Measurements from ENCODE around the gene STK17B. TPM values are rescaled to one million over a fixed set of nuclear protein-coding genes. Genes with fewer than 3 reads are reported as not detected.

The STK17B gene
- total RNA-seq, 1 experiment from 2014 or later, result 19.8 TPM

DNA sequence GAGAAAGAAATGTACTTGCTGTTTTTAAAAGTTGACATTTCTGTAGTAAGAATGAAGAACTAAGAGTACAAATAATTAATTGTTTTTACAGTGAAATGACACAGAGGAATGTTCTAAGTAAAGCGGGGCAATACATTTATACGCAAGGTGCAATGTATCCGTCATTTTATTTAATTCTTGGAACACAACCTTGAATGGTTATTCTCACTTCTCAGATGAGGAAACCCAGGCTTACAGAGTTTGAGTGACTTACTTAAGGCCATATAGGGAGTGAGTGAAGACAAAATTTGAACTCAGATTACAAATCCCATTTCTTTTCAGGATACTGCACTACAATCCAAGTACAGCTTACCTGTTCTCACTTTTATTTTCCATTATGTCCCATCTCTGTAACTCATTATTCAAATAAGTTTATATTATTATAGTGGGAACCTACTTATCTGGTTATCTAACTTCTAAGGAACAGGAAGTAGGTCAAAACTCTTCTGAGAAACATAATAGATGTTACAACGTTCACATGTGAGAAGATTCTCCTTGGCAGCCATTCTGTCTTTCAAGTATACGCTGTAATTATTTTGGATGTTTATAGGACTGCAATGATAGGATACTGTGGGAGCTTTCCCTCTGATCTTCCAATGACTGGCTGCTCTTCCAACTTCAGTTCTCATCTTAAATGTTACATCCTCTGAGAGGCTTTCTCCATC is 12.3 kb upstream of the STK17B start:
- DNase-seq (ENCODE audit: low spot score), result no peak

DNA sequence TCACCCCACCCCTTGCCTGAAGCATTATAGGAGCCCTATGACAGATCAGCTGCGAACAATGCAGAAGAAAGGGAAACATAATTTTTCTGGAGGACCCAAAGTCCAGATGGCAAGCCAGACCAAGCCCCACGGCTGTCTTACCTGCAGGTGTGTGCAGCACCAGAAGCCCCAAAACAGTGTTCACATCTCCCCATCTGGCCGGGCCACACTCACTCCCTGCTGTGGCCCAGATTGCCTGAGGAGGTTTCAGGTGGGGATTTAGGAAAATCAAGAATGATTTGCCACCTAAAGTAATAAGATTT is 11.7 kb upstream of the STK17B start:
- no peak for DNase-seq (ENCODE audit: low spot score)

DNA sequence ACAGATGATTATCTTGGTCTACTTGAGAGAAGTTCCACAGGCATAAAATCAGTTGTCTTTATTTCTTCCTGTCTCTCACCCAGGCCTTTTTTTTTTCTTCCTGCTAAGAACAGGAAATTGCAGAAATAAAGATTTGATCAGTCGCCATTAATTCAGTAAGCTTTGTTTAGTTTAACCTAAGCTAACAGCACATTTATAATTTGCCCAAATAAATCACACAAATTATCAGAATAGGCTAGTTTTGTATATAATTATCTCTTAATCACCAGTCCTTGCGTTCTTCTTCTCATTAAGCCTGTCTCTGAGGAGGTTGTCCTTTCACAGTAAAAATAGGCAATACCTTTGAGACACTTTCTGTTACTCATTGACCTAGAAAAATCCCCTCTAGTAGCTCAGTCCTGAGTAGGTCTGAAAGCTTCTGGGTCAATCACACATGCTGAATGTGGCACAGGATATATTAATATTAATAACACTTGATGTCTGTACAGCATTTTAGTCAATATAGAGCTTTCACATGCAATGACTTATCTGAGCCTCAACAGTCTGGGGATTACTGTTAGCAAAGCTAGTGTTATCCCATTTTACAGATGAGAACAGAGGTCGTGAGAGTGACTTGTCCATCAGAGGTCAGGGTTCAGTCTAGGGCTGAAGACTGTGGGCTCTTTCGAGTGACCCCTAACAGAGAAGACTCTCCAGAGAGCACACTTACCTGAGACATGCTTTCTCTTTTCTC is 11.2 kb upstream of the STK17B start:
- DNase-seq (ENCODE audit: low spot score), result no peak

DNA sequence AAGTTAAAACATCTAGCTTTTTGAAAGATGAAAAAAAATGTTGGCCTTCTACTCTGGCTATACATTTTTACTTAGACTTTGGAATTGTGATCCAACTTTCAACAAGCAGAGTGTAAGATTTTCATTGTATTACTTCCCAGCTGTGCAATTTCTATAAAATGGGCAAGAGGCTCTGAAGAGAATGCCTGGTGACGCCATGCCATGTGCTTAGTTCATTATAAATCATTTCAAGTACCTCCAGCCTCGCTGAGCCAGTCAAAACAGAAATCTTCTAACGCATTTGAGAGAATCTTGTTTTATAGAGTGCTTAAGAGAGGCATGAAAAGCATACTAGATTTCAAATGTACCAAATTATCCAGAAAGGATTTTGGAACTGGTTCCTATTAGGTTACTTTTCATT is 10.1 kb upstream of the STK17B start:
- DNase-seq (ENCODE audit: low spot score), result no peak

DNA sequence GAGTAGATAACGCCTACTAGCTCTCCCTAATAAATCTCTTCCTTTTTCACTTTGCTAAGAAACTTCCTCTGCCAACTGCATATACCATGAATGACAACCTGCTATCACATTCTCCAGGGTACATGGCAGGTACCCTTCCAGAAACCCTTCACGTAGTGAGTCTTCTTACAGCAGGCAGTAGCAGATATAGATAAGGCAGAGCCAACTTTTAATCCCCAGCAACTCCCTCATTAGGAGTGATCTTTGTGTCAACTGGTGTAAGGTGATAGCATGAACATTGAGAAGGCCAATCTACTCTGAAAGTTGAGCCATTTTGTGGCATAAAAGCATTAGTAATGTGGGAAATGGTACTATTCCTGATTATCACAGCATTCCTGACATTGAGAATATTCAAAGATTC is 5.7 kb upstream of the STK17B start:
- no peak for DNase-seq (ENCODE audit: low spot score)

DNA sequence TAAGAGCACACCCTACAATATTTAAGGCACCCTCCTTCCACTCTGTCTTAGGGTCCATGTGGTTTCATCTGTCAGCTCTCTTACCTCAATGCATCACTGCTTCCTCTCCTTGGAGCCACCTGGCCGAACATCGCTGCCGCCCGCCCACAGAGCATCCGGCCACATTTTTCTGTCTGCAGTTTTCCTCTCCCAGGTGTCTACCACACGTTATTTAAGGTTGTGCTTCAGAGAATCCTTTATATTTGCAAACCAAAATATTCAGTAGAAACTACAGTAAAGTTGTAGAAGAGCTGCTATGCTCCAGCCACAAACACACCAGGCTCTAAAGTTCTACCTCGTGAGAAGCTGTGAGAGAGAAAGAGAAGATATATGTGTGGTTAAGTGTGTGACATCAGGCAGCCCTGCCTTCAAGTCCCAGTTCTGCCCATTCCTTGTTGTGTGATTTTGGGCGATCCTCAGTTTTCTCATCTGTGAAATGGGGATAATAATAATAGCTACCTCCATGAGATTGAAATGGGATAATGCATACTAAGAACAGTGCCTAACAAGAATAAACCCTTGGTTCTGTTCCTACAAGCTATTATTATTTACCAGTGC is 4.9 kb upstream of the STK17B start:
- DNase-seq (ENCODE audit: low spot score), result no peak

DNA sequence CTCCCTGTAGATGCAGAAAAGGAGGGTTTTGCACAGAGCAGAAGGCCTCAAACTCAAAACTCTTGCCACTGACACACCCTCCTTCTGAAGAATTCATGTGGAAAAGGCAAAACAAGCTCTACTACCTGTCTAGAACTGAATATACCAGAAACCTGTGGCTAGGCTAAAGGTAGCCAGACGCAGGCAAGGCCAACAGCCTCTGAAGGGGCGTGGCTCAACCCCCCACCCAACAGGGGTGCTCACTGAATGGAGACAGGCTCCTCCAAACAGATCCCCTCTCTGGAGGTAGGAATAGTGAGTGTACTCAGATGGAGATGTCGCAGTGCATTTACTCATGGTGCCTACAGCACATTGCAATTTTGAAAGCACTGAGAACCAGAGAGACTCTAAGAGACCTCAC is 3.0 kb upstream of the STK17B start:
- DNase-seq (ENCODE audit: low spot score), result no peak

DNA sequence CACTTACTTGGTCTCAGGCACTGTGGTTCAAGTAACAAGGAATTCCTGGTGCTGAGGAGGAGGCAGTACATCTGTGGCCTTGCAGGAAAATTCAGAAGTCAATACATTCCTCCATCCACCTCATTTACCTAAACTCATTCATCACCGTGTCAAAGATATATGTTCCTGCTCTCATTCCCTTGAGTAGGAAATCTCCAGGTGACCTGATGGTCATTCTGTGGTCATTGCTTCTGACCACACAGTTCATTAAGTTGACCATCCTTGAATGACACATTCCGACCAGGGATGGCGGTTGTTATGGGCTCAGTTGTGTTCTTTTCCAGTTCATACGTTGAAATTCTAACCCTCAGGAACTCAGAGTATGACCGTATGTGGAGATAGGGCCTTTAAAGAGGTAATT is 2.1 kb upstream of the STK17B start:
- DNase-seq (ENCODE audit: low spot score), result no peak

DNA sequence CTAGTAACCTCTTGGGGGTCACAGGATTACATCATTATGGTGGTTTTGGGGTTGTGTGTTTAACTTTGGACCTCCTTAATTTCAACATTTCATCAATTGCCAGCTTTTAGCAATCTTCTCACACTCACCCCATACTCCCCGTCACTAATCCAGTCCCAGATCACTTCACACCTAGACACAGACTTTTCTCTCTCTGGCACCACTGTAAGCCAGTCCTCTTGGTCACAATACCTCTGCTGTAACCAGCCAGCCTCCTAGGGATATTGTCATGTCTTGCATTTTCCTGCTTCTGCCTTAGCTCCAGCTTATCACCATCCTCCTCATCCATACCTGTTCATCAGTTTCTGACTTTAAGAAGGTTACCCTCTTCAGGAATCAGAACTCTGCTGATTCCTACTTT is 1.6 kb upstream of the STK17B start:
- no peak for DNase-seq (ENCODE audit: low spot score)

DNA sequence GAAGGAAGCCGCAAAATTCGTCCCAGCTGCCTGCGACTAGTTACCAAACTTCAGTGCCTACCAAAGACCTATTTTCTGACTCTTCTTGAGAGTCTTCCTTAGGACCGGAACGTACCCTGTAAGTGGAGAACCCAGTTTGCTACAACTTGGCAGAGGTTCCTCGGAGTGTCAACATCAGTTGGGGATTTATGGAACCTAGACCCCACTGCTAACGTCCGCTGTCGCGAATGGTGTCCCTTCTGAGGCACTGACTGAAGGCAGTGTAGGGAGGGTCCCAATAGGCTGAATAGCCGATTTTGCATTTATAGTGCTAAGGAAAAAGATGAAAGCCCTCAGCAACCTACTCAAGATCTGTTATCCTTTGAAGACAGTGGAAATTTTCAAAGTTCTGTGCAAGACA is 568 bp upstream of the STK17B start:
- DNase-seq (ENCODE audit: low spot score), result no peak

DNA sequence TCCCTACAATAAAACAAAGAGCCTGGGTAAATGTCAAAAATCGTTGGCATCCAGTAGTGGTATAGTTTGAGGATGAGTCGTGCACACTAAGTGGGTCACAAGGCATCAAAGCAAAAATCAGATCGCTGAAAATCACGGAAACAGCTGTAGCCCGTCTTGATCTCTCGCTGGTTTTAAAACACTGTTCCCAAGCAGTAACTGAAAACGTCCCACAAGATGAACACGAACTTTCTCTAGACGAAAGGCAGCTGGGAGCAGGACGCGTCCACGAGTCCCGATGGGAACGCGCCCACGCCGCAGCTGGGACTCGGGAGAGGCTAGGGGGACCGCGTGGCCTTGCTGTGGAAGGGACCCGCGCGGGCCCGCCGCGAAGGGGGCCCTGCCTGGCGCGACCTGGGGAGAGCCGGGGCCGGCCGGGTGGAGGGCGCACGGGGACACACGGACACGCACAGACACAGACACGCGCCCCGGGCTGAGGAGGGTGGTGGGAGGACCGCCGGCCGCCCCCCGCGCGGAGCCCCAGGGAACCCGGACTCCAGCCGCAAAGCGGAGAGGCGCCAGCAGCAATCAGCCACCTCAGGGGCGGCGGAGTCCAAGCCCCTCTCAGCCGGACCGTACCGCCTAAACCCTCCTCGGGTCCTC is 651 bp downstream of the STK17B start:
- peak; percentile 35 for DNase-seq (ENCODE audit: low spot score)

DNA sequence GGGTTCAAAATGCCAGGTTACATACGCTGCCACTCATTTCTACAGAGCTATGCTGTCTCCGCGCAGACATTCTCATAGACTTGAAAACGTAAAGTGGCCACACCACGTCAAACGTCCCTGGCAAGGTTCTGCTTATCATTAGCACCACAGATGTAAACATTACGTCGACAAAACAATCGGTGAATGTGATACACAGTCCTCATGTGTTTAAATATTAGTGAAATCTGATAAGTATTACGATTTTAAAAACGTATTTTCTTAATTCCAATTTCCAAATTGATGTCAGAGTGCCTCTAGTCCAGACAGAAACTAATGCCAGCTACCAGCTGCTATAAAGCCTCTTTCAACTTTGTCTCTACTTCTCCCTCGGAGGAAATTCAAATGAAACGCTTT is 1.2 kb downstream of the STK17B start:
- peak; percentile 71 for DNase-seq (ENCODE audit: low spot score)

DNA sequence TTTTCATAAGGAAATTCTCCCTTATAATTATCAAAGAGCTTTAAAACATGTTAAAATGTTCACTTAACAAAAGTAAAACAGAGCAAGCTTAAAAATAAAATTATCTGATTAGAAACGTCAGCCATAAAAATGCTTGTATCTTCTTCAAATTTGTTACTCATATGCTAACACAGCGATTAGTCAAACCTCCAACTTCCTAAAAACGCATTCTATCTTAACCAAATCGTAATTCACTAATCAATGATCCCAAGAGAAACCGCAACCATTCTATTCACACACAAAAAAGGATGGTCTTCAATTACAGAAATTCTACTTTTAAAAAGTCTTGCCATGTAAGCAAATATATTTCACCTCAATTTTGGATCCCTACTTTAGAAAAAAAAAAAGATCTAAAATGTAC is 1.9 kb downstream of the STK17B start:
- no peak for DNase-seq (ENCODE audit: low spot score)

DNA sequence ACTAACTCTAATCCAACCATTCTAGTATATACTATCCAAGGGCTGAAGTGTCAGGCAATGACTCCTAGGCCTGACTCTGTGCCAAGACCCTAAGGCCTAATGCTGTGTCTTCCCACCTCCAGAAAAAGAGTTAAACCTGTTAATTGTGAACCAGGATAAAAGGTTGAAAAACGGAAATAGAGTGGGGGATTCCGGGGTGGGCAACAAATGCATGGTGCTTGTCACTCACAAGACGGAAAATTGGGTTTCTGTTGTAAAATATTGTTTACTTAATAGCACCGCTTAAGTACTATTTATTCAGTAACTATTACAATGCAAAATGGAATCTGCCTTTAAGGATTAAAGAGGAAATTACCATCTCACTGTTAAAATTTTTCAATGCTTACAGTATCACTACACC is 3.2 kb downstream of the STK17B start:
- peak; percentile 35 for DNase-seq (ENCODE audit: low spot score)

DNA sequence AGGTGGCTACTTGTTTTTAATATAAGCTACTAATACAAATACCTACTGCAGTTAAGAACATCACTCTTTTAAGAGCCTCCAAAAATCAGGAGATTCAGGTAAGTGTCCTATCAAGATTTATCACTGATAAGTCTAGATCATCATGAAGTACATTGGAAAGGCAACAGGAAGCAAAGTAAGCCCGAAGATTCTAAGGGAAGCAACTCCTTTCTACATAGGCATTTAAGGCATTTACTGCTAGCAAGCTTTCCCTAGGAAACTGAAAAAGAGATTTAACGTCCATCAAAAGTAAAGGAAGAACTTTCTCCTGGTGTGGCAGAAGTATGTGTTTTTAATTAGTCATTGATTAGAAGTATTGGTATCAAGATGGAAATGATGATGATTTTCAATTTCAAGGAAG is 3.7 kb downstream of the STK17B start:
- DNase-seq (ENCODE audit: low spot score), result no peak

DNA sequence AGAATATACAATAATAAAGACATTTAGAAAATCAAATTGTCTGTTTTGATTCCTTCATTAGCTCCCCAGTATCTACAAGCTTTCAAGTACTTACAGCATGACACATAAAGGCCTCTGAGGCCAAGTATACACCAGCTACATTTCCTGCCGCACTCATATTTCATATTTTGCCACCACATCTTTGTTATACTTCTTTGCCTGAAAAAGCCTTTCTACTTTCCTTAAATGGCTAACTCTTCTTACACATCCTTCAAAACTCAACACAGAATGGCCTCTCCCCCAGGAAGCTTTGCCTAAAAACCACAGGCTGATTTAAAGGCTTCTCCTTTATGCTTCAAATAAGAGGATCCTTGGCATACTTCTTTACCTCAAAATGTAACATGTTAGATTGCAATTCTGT is 4.5 kb downstream of the STK17B start:
- peak; percentile 39 for DNase-seq (ENCODE audit: low spot score)

DNA sequence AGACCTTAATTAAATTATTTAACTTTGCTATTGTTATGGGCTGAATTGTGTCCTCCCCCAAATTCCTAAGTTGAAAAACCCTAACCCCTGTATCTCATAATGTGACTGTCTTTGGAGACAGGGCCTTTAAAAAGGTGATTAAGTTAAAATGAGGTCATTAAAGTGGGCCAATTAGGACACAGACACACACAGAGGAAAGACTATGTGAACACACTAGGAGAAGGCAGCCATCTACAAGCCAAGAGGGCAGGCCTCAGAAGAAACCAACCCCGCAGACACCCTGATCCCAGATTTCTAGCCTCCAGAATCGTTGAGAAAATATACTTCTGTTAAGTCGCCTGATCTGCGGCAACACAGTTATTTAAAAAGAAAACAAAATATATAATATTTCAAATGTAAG is 6.4 kb downstream of the STK17B start:
- DNase-seq (ENCODE audit: low spot score), result no peak

DNA sequence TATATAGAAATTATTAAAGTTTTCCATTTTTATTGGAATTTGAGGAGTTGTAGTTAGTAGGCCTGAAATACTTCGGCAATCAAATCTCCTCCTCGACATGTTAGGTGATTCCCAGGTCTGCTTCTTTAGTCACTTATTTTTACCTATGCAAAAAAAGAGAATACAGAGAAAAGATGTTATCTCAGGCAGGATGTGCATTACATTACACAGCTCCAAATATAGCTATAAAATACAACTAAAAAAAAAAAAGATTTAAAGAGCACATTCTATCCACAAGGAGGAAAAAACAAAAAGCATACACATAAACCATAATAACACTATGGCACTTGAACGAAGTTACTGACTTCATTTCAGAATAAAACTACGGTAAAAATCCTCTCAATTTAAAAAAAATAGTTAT is 8.1 kb downstream of the STK17B start:
- DNase-seq (ENCODE audit: low spot score), result no peak

DNA sequence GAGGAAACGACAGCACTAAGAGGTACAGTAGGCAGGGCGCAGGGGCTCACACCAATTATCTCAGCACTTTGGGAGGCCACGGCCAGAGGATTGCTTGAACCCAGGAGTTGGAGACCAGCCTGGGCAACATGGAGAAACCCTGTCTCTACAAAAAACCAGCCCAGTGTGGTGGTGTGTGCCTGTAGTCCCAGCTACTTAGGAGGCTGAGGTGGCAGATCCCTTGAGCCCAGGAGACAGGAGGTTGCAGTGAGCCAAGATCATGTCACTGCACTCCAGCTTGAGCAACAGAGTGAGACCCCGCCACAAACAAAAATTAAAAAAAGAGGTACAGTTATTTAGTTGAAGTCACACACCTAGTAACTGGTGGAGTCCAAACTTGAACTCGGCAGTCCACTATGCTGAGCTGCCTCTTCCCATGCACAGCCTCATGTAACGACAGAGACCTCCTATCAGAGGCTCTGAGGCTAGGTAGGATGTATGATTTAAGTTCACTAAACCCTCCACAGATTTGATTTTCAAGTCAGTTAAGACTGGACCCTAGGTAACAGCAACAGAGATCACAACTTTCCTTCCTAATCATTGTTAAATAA is 8.7 kb downstream of the STK17B start:
- DNase-seq (ENCODE audit: low spot score), result no peak

DNA sequence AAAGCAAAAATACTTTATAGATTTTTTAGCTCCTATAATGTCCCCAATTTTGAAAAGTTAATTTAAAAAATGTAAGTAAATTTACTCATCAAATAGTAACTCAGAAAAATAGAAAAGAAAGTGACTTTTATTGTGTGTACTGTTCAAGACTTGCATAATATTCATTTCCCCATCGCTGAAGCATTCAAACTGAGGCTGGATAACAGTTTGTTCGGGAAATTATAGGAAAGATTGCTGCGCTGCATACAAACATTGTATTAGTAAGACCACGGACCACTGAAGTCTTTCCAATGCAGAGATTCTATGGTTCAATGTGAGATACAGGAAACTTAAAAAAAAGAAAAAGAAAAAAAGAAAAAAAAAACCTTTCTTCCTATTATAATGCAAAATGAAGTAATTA is 10.4 kb downstream of the STK17B start:
- DNase-seq (ENCODE audit: low spot score), result no peak

DNA sequence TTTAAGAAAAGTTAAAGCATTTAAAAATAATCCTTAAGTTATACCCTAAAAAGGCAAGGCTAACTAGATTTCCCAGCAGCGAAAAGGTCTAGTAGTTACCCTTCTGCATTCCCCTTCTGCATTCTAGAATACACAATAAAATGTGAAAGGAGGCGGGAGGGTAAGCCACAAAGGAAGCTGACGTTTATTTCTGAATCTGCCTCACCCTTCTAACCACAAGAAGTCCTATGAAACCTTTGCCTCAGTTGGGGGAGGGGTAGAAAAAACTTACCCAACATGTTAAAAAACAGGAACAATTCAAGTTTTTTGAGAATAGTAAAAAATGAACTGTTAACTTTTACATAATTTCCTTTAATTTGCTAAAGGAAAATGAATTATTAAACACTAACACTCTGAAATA is 11.3 kb downstream of the STK17B start:
- DNase-seq (ENCODE audit: low spot score), result peak; percentile 94

DNA sequence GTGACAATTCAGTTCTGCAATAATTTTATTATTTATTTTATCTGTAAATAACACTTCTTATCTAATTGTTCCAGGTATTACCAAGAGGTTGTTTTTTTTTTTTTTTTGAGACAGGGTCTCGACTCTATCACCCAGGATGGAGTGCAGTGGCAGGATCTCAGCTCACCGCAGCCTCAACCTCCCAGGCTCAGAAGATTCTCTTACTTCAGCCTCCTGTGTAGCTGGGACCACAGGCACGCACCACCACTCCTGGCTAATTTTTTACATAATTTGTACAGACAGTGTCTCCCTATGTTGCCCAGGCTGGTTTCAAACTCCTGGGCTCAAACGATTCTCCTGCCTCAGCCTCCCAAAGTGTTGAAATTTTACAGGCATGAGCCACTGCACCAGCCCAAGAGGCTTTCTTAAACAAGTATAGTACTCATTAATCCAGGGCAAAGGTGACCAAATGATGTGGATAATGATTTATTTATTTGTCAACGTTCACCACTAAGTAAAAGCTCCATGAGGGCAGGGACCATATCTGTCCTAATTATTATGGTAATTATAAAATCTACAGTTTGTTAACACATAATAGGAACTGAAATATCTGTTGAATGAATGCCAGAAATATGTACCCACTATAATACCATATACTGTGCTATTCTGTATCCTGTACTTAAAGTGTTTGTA is 12.0 kb downstream of the STK17B start:
- no peak for DNase-seq (ENCODE audit: low spot score)

Data from H4 (cell line).